Eye (tissue), 1 donor: Measurements from ENCODE around the gene FOCAD.
"Not testable (repeated sequence)": the region's sequence is repeated elsewhere in the genome, so short reads cannot be mapped to it uniquely, and the experiment has no call there.

Source experiments
- DNase-seq: peaks from one replicate; pipeline ENCODE4 v3.0.0-alpha.2; 2015

Gene FOCAD, protein sequence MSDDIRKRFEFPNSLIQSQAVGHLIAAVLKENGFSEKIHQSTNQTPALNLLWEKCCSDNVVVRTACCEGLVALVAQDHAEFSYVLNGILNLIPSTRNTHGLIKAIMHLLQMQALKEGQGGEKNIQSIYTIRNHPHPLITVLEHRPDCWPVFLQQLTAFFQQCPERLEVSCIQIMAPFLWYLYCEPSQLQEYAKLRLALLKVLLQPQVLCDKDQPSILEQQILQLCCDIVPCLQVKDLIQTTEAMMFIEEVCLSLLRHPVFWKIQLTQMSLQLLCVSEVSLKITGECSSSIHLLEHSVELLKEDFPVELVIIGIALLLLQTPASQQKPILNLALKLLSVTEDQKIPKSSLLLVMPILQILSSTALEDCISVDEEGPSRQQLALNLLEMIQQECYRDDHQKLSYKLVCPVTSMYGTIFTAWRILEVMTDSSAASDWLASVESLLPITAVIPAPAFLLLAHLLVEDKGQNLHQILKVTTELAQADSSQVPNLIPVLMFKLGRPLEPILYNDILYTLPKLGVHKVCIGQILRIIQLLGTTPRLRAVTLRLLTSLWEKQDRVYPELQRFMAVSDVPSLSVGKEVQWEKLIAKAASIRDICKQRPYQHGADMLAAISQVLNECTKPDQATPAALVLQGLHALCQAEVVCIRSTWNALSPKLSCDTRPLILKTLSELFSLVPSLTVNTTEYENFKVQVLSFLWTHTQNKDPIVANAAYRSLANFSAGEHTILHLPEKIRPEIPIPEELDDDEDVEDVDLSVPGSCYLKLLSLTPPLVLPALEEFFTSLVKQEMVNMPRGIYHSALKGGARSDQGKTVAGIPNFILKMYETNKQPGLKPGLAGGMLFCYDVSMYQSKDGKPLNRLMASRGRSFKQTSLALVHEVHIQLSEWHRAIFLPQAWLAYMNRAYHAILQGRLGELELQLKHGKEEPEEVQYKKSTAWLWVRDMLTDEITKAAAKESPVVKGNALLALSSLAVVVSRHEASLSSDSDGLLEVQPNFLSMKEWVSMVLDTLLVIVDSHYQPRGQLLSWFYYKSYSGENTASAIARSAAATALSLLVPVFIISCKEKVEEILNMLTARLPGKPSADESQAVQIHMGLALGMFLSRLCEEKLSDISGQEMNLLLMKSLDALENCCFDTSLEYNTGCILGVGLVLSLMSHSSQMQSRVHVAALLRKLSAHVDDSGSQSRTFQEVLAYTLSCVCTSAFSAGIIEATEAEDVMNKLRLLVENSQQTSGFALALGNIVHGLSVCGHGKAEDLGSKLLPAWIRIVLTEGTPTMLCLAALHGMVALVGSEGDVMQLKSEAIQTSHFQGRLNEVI (N-terminal part only)

DNA sequence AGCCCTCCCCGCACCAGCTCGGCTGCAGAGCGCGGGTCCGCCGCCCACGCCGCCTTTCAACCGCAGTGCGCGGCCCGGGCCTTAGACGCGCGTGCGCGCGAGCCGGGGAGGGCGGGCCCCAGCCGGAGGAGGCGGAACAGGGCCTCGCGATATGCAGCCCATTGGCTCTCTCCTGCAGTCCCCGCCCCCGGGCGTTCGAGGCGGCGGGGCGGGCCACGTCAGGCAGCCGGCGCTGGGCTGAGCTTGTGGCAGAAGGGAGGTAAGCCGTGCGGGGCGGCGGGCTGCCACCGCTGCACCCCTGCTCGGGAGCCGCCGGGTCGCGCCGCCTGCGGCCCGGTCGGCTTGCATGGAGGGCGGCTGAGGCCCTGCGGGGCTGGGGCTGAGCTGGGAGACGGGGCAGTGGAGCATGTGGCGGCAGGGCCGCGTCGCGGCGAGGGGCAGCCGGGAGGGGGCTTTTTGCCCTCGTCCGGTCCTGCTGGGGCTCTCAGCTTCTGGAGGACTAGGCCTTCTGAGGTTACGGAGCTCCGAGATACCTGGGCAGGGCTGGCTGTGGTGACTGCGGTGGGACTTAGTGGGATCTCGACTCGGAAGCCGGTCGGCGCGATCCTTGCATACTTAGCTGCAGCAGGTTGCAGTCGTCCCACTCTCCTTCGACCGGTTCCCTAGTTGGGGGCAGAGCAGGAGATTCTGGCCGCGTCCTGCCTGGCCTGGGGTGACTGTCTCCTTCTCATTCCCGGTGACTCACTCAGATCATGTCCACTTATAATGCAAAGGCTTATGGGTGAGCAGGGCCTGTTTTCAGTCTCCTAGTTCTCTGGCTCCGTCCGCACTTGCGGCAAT lies at the start of gene FOCAD:
Gene FOCAD, plus strand, starts transcription at position 225 of the 840 bp plus-strand sequence. CDS start 31,095 bp downstream, outside the sequence.
- peak; percentile 98 for DNase-seq

DNA sequence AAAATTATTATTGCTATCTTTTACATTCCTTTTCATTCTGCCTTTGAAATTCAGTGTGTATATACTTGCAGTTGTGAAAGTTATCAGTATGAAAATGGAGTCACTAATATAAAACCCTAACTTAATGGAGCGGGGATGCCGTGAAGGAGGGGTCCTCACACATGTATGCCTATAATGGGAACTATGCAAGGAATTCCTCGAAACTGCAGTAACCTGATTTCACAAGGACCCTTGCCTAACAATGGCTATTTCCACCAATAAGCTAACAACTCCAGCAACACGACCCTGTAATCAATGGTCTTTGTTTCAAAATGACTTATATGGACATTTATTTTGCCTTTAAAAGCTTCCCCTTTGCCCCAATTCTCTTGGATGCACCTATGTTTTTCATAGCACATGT lies 49.2 kb upstream of the FOCAD start:
- no peak for DNase-seq

DNA sequence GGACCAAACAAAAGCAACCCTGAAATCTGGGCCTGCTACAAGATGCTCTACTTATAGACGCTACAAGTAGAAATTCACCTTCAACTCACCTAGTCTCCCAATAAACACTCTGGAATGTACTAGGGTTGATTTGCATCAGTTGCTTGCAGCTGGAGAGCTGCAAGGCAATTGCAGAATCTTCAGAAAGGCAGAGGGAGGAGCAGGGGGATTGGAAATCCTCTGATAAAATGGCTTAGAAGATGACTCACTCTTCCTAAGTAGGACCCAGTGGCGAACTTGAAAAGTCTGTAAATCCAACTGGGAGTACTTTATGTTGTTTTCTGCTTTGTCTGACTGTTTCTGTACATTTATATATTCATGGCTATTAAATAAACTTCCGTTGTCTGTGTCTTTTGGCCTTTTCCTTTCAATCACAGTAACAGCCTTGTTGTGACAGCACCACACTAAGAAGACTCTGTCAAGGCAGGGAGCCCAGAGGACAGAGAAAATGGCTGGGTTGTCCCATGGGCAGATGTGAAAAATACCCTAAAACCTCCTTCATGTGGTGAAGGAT lies 47.1 kb upstream of the FOCAD start:
- DNase-seq = no peak

DNA sequence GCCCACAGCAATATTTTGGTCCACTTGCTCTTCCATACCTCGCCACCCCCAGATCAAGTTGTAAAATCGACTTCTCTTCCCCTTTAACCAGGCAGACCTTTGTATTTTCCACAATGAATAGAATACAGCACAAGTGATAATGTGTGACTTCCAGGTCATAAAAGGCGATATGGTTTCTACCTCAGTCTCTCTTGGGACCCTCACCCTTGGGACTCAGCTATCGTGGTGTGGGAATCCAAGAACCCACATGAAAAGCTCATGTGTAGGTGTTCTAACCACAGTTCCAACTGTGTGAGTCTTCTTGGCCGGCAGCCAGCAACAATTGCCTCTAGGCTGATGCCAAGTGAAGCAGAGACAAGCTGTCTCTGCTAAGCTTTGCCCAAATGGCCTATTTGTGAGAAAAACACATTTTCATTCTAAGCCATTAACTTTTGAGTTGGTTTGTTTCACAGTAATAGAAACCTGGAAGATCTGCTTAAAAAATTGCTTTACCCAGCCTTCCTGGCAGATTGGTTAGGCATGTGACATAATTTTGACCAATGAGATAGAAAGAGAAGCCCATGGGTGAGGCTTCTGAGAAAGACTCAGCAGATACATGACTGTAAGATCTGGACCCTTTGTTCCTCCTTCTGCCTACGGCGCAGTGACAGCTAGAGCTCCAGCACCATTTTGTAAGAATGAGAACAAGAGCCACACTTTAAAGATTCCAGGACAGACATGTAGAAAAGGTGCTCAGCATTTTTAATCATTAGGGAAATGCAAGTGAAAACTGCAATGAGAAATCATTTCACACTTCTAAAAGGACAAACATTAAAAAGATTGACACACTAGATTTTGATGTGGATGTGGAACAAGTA lies 43.5 kb upstream of the FOCAD start:
- DNase-seq = peak; percentile 69

DNA sequence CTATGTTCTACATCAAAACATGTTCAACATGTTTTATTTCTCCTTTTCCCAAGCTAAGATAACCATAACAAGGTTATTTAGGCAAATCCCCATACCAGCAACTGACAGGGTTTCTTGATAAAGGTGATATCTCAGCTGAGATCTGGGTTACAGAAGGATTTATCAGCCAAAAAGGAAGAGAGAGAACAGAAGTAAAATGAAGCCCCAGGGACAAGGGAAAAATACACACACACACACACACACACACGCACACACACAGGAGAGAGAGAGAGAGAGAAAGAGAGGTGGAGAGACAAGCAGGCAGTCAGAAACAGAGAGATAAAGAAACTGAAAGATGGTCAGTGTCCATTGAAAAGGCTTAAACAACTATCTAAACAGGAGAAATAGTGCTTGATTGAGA lies 42.0 kb upstream of the FOCAD start:
- no peak for DNase-seq

GRCh38 chr9:20643660-20644059 lies 40.4 kb upstream of the FOCAD start:
- no peak for DNase-seq

DNA sequence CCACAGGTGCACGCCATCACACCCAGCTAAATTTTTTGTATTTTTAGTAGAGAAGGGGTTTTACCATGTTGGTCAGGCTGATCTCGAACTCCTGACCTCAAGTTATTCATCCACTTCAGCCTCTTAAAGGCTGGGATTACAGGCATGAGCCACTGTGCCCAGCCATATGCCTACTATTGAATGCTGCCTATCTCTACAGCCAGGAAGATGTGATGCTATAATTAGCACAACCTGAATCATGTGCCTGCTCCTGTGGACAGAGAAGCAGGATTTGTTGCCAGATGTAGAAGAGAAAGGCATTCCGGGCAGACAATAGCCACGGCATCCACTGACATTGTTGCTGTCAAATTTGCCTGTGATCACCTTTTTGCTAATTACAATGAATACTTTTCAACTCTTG lies 37.4 kb upstream of the FOCAD start:
- DNase-seq = no peak

- no peak for DNase-seq
These were observed 34.7 kb upstream of the FOCAD start for GRCh38 chr9:20649381-20649780.

- no peak for DNase-seq
These were observed 33.7 kb upstream of the FOCAD start for GRCh38 chr9:20650313-20650712.

- DNase-seq = no peak
These were observed 33.2 kb upstream of the FOCAD start for GRCh38 chr9:20650750-20651299.

GRCh38 chr9:20651939-20652338 lies 32.1 kb upstream of the FOCAD start:
- DNase-seq = no peak

DNA sequence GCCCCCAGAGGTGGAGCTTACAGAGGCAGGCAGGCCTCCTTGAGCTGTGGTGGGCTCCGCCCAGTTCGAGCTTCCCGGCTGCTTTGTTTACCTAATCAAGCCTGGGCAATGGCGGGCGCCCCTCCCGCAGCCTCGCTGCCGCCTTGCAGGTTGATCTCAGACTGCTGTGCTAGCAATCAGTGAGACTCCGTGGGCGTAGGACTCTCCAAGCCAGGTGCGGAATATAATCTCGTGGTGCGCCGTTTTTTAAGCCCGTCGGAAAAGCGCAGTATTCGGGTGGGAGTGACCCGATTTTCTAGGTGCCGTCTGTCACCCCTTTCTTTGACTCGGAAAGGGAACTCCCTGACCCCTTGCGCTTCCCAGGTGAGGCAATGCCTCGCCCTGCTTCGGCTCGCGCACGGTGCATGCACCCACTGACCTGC lies 25.8 kb upstream of the FOCAD start:
- DNase-seq = not testable (repeated sequence)

DNA sequence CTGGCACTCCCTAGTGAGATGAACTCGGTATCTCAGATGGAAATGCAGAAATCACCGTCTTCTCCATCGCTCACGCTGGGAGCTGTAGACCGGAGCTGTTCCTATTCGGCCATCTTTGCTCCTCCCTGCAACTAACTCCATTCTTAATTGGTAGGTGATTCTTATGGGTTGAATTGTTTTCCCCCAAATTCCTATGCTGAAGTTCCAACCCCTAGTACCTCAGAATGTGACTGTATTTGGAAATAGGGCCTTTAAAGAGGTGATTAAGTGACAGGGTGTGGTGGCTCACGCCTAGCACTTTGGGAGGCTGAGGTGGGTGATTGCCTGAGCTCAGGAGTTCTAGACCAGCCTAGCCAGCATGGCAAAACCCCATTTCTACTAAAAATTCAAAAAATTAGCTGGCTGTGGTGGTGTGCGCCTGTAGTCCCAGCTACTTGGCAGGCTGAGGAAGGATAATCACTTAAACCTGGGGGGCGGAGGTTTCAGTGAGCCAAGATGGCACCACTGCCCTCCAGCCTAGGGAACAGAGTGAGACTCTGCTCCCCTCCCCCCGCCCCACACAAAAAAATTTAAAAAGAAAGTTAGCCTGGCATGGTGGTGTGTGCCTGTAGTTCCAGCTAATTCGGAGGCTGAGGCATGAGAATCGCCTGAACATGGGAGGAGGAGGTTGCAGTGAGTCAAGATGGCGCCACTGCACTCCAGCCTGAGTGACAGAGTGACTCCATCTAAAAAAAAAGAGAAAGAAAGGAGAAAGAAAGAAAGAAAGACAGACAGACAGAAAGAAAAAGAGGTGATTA lies 25.2 kb upstream of the FOCAD start:
- peak; percentile 48 for DNase-seq

GRCh38 chr9:20659474-20659967 lies 24.5 kb upstream of the FOCAD start:
- no peak for DNase-seq

GRCh38 chr9:20662156-20662555 lies 21.9 kb upstream of the FOCAD start:
- no peak for DNase-seq

DNA sequence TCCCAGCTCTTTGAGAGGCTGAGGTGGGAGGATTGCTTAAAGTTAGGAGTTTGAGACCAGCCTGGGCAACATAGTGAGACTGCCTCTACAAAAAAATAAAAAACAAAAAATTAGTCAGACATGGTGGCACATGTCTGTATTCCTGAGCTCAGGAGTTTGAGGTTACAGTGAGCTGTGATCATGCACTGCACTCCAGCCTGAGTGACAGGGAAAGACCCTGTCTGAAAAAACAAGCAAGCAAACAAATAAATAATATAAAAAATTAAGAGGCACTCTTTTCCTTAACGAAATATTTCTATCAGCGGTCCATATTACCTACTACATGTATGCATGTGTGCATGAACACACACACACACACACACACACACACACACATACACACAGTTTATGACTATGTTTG lies 20.9 kb upstream of the FOCAD start:
- no peak for DNase-seq

GRCh38 chr9:20664501-20664900 lies 19.6 kb upstream of the FOCAD start:
- DNase-seq = no peak

- DNase-seq = no peak
These were observed 13.7 kb upstream of the FOCAD start for GRCh38 chr9:20670395-20670794.

- DNase-seq = no peak
These were observed 12.4 kb upstream of the FOCAD start for GRCh38 chr9:20671635-20672034.
